ENCODE data around the gene IGFLR1.
A peak's percentile ranks its signal among the peaks of the same experiment; 100 is the strongest.
"Not testable (repeated sequence)": the region's sequence is repeated elsewhere in the genome, so short reads cannot be mapped to it uniquely, and the experiment has no call there.

IGFLR1 gene

GRCh38 chr19:35777086-35777841 lies 35.0 kb upstream of the IGFLR1 start:
- no peak for DNase-seq

- no peak for DNase-seq
These were observed 34.0 kb upstream of the IGFLR1 start for GRCh38 chr19:35776102-35776788.

- DNase-seq: peak; percentile 96 to 99 (median 97)
These were observed 33.2 kb upstream of the IGFLR1 start, which contains the start of gene ARHGAP33 for GRCh38 chr19:35775298-35776101. ARHGAP33 (plus strand) TSS chr19:35775564; CDS start chr19:35775659, 95 bp downstream.

- DNase-seq: no peak
These were observed 32.7 kb upstream of the IGFLR1 start for GRCh38 chr19:35775046-35775297.

- DNase-seq: no peak
These were observed 32.2 kb upstream of the IGFLR1 start for GRCh38 chr19:35774274-35775045.

- no peak for DNase-seq
These were observed 31.0 kb upstream of the IGFLR1 start for GRCh38 chr19:35773020-35773806.

GRCh38 chr19:35772362-35772761 lies 30.1 kb upstream of the IGFLR1 start:
- DNase-seq: not testable (repeated sequence)

GRCh38 chr19:35768082-35768421 lies 25.8 kb upstream of the IGFLR1 start:
- peak in 1 of 5 donors; percentile 7 for DNase-seq

- peak in 1 of 5 donors; percentile 4 for DNase-seq
These were observed 25.2 kb upstream of the IGFLR1 start for GRCh38 chr19:35767288-35768081.

- DNase-seq: no peak
These were observed 24.4 kb upstream of the IGFLR1 start for GRCh38 chr19:35766571-35767104.

- DNase-seq: no peak
These were observed 22.4 kb upstream of the IGFLR1 start for GRCh38 chr19:35764432-35765315.

- DNase-seq: no peak
These were observed 18.6 kb upstream of the IGFLR1 start for GRCh38 chr19:35760711-35761349.

GRCh38 chr19:35759697-35760096 lies 17.4 kb upstream of the IGFLR1 start:
- no peak for DNase-seq

- peak; percentile 94 to 100 (median 97) for DNase-seq
These were observed 15.7 kb upstream of the IGFLR1 start, which contains the start of gene PROSER3 for GRCh38 chr19:35757749-35758608. PROSER3 (plus strand) TSS chr19:35758176; CDS start chr19:35758216, 40 bp downstream.

GRCh38 chr19:35757231-35757748 lies 15.0 kb upstream of the IGFLR1 start:
- DNase-seq: no peak

- DNase-seq: no peak
These were observed 14.4 kb upstream of the IGFLR1 start, which contains the start of gene HSPB6 for GRCh38 chr19:35756377-35757230. HSPB6 (minus strand) TSS chr19:35757029; CDS start chr19:35757008, 21 bp downstream.

Measured in T-helper 1 cell (primary cell).